Measurements from ENCODE around the gene CLIC4. TPM values are rescaled to one million over a fixed set of nuclear protein-coding genes. Genes with fewer than 3 reads are reported as not detected.
"Not testable (repeated sequence)": the region's sequence is repeated elsewhere in the genome, so short reads cannot be mapped to it uniquely, and the experiment has no call there.

Gene CLIC4
- total and polyA plus RNA-seq, 2 donors (not counting 1 experiment from before 2014, with no cell fraction given), result 28.5 to 123 TPM

GRCh38 chr1:24795236-24795635 is 50.0 kb downstream of the CLIC4 start:
- H3K27me3 Mint-ChIP-seq, result no peaks in the 10 kb centered on the region
- peaks cover 31% of the 10 kb centered on the region for H3K4me1 Mint-ChIP-seq
- no peak overlapping the region for H3K9ac ChIP-seq (ENCODE audit: low read length)
- ATAC-seq (ENCODE audit: low read depth) (no peak), DNase-seq (no peak)
- H3K4me1 ChIP-seq (ENCODE audit: control insufficient read depth in 2 of 2, insufficient read depth in 2 of 2, low read length in 2 of 2), result peaks cover 3 to 4% of the 10 kb centered on the region in 2 donors
- ChIA-PET CTCF (interaction anchor here (0.8 to 0.9 kb wide), 2 partner anchors 107 to 345 kb away, joined by 3 read pairs; no protein-coding TSS in a partner anchor), POLR2A (no interaction called here)
- peaks cover 0 to 3% (median 1%) of the 10 kb centered on the region in 3 donors for H3K9me3 ChIP-seq (ENCODE audit: control extremely low read depth in 1 of 3, control insufficient read depth in 2 of 3, insufficient read depth in 1 of 3, low read length in 2 of 3)
- H3K9me3 Mint-ChIP-seq (ENCODE audit: insufficient read depth), result no peaks in the 10 kb centered on the region
- H2AFZ ChIP-seq (ENCODE audit: insufficient read depth, low read depth, low read length, poor library complexity, severe bottlenecking), result no peak overlapping the region
- no peaks in the 10 kb centered on the region for H3K27me3 ChIP-seq (replicated peaks in 1 of 4; ENCODE audit: control extremely low read depth in 1 of 4, control insufficient read depth in 3 of 4, insufficient read depth in 4 of 4, low read length in 3 of 4)
- intact Hi-C loops (cut with micrococcal nuclease), result no loop called here
- no peak for TF ChIP-seq EZH2 (IDR thresholded peaks at IDR 0.05; ENCODE audit: borderline replicate concordance, insufficient read depth, low read depth, low read length, poor library complexity, severe bottlenecking)
- peaks cover 71% of the 10 kb centered on the region for H4K20me1 ChIP-seq (ENCODE audit: control insufficient read depth, insufficient read depth, low read length, poor library complexity, severe bottlenecking)
- no peak overlapping the region for H3K4me3 ChIP-seq (ENCODE audit: control extremely low read depth in 1 of 5, extremely low read depth in 1 of 5, insufficient read depth in 1 of 5, low read depth in 2 of 5, low read length in 4 of 5)
- H3K79me2 ChIP-seq (ENCODE audit: control insufficient read depth, insufficient read depth, low read length), result peaks cover 79% of the 10 kb centered on the region
- no peak overlapping the region for H3K4me2 ChIP-seq (replicated peaks; ENCODE audit: low read depth, low read length, poor library complexity, severe bottlenecking)
- H3K4me3 Mint-ChIP-seq, result no peak overlapping the region
- H3K36me3 ChIP-seq (replicated peaks in 1 of 2; ENCODE audit: control extremely low read depth in 1 of 2, control insufficient read depth in 1 of 2, extremely low read depth in 1 of 2, insufficient read depth in 2 of 2, low read length in 1 of 2), result peaks cover 7 to 8% of the 10 kb centered on the region in 2 experiments
- H3K27ac Mint-ChIP-seq, result no peak overlapping the region
- WGBS (ENCODE audit: insufficient coverage), result 100% methylated on average over 2 of the region's 5 CpGs
- no peak overlapping the region for H3K27ac ChIP-seq (ENCODE audit: low read length in 2 of 2)

- Histone ChIP-seq H2AFZ (ENCODE audit: insufficient read depth, low read depth, low read length, poor library complexity, severe bottlenecking) (no peak overlapping the region), H4K20me1 (ENCODE audit: control insufficient read depth, insufficient read depth, low read length, poor library complexity, severe bottlenecking) (peaks cover 65% of the 10 kb centered on the region), H3K27ac (ENCODE audit: low read length in 2 of 2) (no peak overlapping the region), H3K4me2 (replicated peaks; ENCODE audit: low read depth, low read length, poor library complexity, severe bottlenecking) (no peak overlapping the region), H3K4me1 (ENCODE audit: control insufficient read depth in 2 of 2, insufficient read depth in 2 of 2, low read length in 2 of 2) (peaks cover 10 to 11% of the 10 kb centered on the region in 2 donors), H3K4me3 (ENCODE audit: control extremely low read depth in 1 of 5, extremely low read depth in 1 of 5, insufficient read depth in 1 of 5, low read depth in 2 of 5, low read length in 4 of 5) (no peak overlapping the region), H3K79me2 (ENCODE audit: control insufficient read depth, insufficient read depth, low read length) (peaks cover 70% of the 10 kb centered on the region), H3K36me3 (replicated peaks in 1 of 2; ENCODE audit: control extremely low read depth in 1 of 2, control insufficient read depth in 1 of 2, extremely low read depth in 1 of 2, insufficient read depth in 2 of 2, low read length in 1 of 2) (peaks cover 7 to 8% of the 10 kb centered on the region in 2 experiments), H3K9ac (ENCODE audit: low read length) (no peak overlapping the region), H3K27me3 (replicated peaks in 1 of 4; ENCODE audit: control extremely low read depth in 1 of 4, control insufficient read depth in 3 of 4, insufficient read depth in 4 of 4, low read length in 3 of 4) (no peaks in the 10 kb centered on the region), H3K9me3 (ENCODE audit: control extremely low read depth in 1 of 3, control insufficient read depth in 2 of 3, insufficient read depth in 1 of 3, low read length in 2 of 3) (peaks cover 0 to 3% (median 1%) of the 10 kb centered on the region in 3 donors)
- no peak overlapping the region for H3K4me3 Mint-ChIP-seq
- ChIA-PET CTCF (interaction anchor here (0.9 kb wide), 1 partner anchor 108 kb away, joined by 3 read pairs; no protein-coding TSS in a partner anchor), POLR2A (no interaction called here)
- ATAC-seq (ENCODE audit: low read depth) (no peak), DNase-seq (no peak)
- no peaks in the 10 kb centered on the region for H3K27me3 Mint-ChIP-seq
- no CpG with 5 or more reads among the region's 2 CpGs for WGBS (ENCODE audit: insufficient coverage)
- H3K27ac Mint-ChIP-seq, result no peak overlapping the region
- intact Hi-C loops (cut with micrococcal nuclease), result no loop called here
- no peaks in the 10 kb centered on the region for H3K9me3 Mint-ChIP-seq (ENCODE audit: insufficient read depth)
- TF ChIP-seq, protein P1, sequence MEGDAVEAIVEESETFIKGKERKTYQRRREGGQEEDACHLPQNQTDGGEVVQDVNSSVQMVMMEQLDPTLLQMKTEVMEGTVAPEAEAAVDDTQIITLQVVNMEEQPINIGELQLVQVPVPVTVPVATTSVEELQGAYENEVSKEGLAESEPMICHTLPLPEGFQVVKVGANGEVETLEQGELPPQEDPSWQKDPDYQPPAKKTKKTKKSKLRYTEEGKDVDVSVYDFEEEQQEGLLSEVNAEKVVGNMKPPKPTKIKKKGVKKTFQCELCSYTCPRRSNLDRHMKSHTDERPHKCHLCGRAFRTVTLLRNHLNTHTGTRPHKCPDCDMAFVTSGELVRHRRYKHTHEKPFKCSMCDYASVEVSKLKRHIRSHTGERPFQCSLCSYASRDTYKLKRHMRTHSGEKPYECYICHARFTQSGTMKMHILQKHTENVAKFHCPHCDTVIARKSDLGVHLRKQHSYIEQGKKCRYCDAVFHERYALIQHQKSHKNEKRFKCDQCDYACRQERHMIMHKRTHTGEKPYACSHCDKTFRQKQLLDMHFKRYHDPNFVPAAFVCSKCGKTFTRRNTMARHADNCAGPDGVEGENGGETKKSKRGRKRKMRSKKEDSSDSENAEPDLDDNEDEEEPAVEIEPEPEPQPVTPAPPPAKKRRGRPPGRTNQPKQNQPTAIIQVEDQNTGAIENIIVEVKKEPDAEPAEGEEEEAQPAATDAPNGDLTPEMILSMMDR (IDR thresholded peaks at IDR 0.05), result no peak
- TF ChIP-seq EZH2 (IDR thresholded peaks at IDR 0.05; ENCODE audit: borderline replicate concordance, insufficient read depth, low read depth, low read length, poor library complexity, severe bottlenecking), result no peak
- H3K4me1 Mint-ChIP-seq, result peaks cover 40% of the 10 kb centered on the region
Measured at GRCh38 chr1:24796524-24796923, 51.3 kb downstream of the CLIC4 start.

DNA sequence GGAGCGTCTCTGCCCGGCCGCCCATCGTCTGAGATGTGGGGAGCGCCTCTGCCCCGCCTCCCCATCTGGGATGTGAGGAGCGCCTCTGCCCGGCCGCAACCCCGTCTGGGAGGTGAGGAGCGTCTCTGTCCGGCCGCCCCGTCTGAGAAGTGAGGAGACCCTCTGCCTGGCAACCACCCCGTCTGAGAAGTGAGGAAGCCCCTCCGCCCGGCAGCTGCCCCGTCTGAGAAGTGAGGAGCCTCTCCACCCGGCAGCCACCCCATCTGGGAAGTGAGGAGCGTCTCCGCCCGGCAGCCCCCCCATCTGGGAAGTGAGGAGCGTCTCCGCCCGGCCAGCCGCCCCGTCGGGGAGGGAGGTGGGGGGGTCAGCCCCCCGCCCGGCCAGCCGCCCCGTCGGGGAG is 54.0 kb downstream of the CLIC4 start:
- H3K9ac ChIP-seq (ENCODE audit: low read length); intact Hi-C loops (cut with micrococcal nuclease); CTCF ChIA-PET; H3K27me3 Mint-ChIP-seq; ATAC-seq (ENCODE audit: low read depth); H2AFZ ChIP-seq (ENCODE audit: insufficient read depth, low read depth, low read length, poor library complexity, severe bottlenecking); H3K9me3 Mint-ChIP-seq (ENCODE audit: insufficient read depth); DNase-seq; H3K27me3 ChIP-seq (replicated peaks in 1 of 4; ENCODE audit: control extremely low read depth in 1 of 4, control insufficient read depth in 3 of 4, insufficient read depth in 4 of 4, low read length in 3 of 4); H3K27ac Mint-ChIP-seq; H3K4me3 ChIP-seq (ENCODE audit: control extremely low read depth in 1 of 5, extremely low read depth in 1 of 5, insufficient read depth in 1 of 5, low read depth in 2 of 5, low read length in 4 of 5); H3K4me2 ChIP-seq (replicated peaks; ENCODE audit: low read depth, low read length, poor library complexity, severe bottlenecking); H3K27ac ChIP-seq (ENCODE audit: low read length in 2 of 2); POLR2A ChIA-PET; H3K4me3 Mint-ChIP-seq; H3K9me3 ChIP-seq (ENCODE audit: control extremely low read depth in 1 of 3, control insufficient read depth in 2 of 3, insufficient read depth in 1 of 3, low read length in 2 of 3): not testable (repeated sequence)
- WGBS (ENCODE audit: insufficient coverage), result 97% methylated on average over 13 of the region's 33 CpGs
- peaks cover 7 to 15% of the 10 kb centered on the region in 2 experiments for H3K36me3 ChIP-seq (replicated peaks in 1 of 2; ENCODE audit: control extremely low read depth in 1 of 2, control insufficient read depth in 1 of 2, extremely low read depth in 1 of 2, insufficient read depth in 2 of 2, low read length in 1 of 2)
- peaks cover 8 to 11% of the 10 kb centered on the region in 2 donors for H3K4me1 ChIP-seq (ENCODE audit: control insufficient read depth in 2 of 2, insufficient read depth in 2 of 2, low read length in 2 of 2)
- H3K79me2 ChIP-seq (ENCODE audit: control insufficient read depth, insufficient read depth, low read length), result peaks cover 71% of the 10 kb centered on the region
- peaks cover 65% of the 10 kb centered on the region for H4K20me1 ChIP-seq (ENCODE audit: control insufficient read depth, insufficient read depth, low read length, poor library complexity, severe bottlenecking)
- H3K4me1 Mint-ChIP-seq, result peaks cover 28% of the 10 kb centered on the region

Data from B cell (primary cell).